Choroid plexus epithelial cell (primary cell): ENCODE measurements around the gene SPATA31C1.

Source experiments
- DNase-seq: peaks from one replicate; pipeline ENCODE4 v3.0.0-alpha.2; 2010; ENCODE audit warnings: low read depth
- H3K4me3 ChIP-seq: 2 replicates; pipeline ENCODE4 v1.5.1; 2011; ENCODE audit warnings: low read depth, mild to moderate bottlenecking, control low read depth, low read length, moderate library complexity
- CTCF ChIP-seq: conservative IDR thresholded peaks from 2 replicates; pipeline ENCODE4 v1.5.1; 2011; ENCODE audit warnings: low read depth, mild to moderate bottlenecking, control low read depth, inconsistent platforms, low read length, moderate library complexity

Gene SPATA31C1

GRCh38 chr9:87874304-87874623 is 43.5 kb upstream of the SPATA31C1 start:
- no peak for DNase-seq
- no peak for TF ChIP-seq CTCF
- no peak overlapping the region for H3K4me3 ChIP-seq

- no peak for DNase-seq
- no peak for TF ChIP-seq CTCF
- no peak overlapping the region for H3K4me3 ChIP-seq
Measured at GRCh38 chr9:87875060-87875459, 42.7 kb upstream of the SPATA31C1 start.

GRCh38 chr9:87875831-87876545 is 41.8 kb upstream of the SPATA31C1 start:
- no peak overlapping the region for H3K4me3 ChIP-seq
- TF ChIP-seq CTCF = no peak
- no peak for DNase-seq

- no peak for DNase-seq
- no peak for TF ChIP-seq CTCF
- H3K4me3 ChIP-seq = no peak overlapping the region
Measured at GRCh38 chr9:87876708-87877107, 41.1 kb upstream of the SPATA31C1 start.

- no peak for TF ChIP-seq CTCF
- peak; percentile 77 for DNase-seq
- no peak overlapping the region for H3K4me3 ChIP-seq
Measured at GRCh38 chr9:87878989-87879511, 38.7 kb upstream of the SPATA31C1 start.

- TF ChIP-seq CTCF = no peak
- peak; percentile 49 for DNase-seq
- H3K4me3 ChIP-seq = no peak overlapping the region
Measured at GRCh38 chr9:87880116-87880515, 37.6 kb upstream of the SPATA31C1 start.

GRCh38 chr9:87880683-87881082 is 37.1 kb upstream of the SPATA31C1 start:
- no peak for DNase-seq
- no peak for TF ChIP-seq CTCF
- H3K4me3 ChIP-seq = no peak overlapping the region
